ENCODE data around the gene ATP12A.
A peak's percentile ranks its signal among the peaks of the same experiment; 100 is the strongest.

ATP12A gene

GRCh38 chr13:24680258-24680920 lies at the start of gene ATP12A:
ATP12A (plus strand) TSS chr13:24680408; CDS start chr13:24680744, 336 bp downstream.
- Histone ChIP-seq H3K4me1 (ENCODE audit: control insufficient read depth, insufficient read depth, low read length) (peaks cover 13% of the 10 kb centered on the region), H3K27ac (ENCODE audit: low read depth, low read length) (no peak within 1 kb of the TSS), H3K27me3 (ENCODE audit: control insufficient read depth, insufficient read depth, low read length) (peaks cover 32% of the 10 kb centered on the region), H3K9me3 (ENCODE audit: control insufficient read depth, insufficient read depth, low read length) (no peaks in the 10 kb centered on the region), H3K9ac (ENCODE audit: low read depth, low read length) (no peak within 1 kb of the TSS; the same call in 1 of the 2 replicates), H3K4me3 (ENCODE audit: low read depth, low read length) (peak within 1 kb of the TSS; percentile 69), H3K36me3 (ENCODE audit: control insufficient read depth, insufficient read depth, low read length) (no peaks in the 10 kb centered on the region)

- Histone ChIP-seq H3K27ac (ENCODE audit: low read depth, low read length) (no peak overlapping the region), H3K27me3 (ENCODE audit: control insufficient read depth, insufficient read depth, low read length) (peaks cover 4% of the 10 kb centered on the region; the same call in 1 of the 2 replicates), H3K36me3 (ENCODE audit: control insufficient read depth, insufficient read depth, low read length) (no peaks in the 10 kb centered on the region), H3K4me1 (ENCODE audit: control insufficient read depth, insufficient read depth, low read length) (peaks cover 13% of the 10 kb centered on the region), H3K4me3 (ENCODE audit: low read depth, low read length) (no peak overlapping the region), H3K9ac (ENCODE audit: low read depth, low read length) (no peak overlapping the region), H3K9me3 (ENCODE audit: control insufficient read depth, insufficient read depth, low read length) (no peaks in the 10 kb centered on the region)
Observed at GRCh38 chr13:24630851-24631620, 49.2 kb upstream of the ATP12A start.

GRCh38 chr13:24631922-24632321 lies 48.3 kb upstream of the ATP12A start:
- H3K36me3 ChIP-seq (ENCODE audit: control insufficient read depth, insufficient read depth, low read length): no peaks in the 10 kb centered on the region
- H3K27ac ChIP-seq (ENCODE audit: low read depth, low read length): no peak overlapping the region
- peaks cover 4% of the 10 kb centered on the region; the same call in 1 of the 2 replicates for H3K27me3 ChIP-seq (ENCODE audit: control insufficient read depth, insufficient read depth, low read length)
- H3K9ac ChIP-seq (ENCODE audit: low read depth, low read length): no peak overlapping the region
- H3K9me3 ChIP-seq (ENCODE audit: control insufficient read depth, insufficient read depth, low read length): no peaks in the 10 kb centered on the region
- no peak overlapping the region for H3K4me3 ChIP-seq (ENCODE audit: low read depth, low read length)
- peaks cover 13% of the 10 kb centered on the region for H3K4me1 ChIP-seq (ENCODE audit: control insufficient read depth, insufficient read depth, low read length)

GRCh38 chr13:24632382-24633121 lies 47.7 kb upstream of the ATP12A start:
- Histone ChIP-seq H3K9me3 (ENCODE audit: control insufficient read depth, insufficient read depth, low read length) (no peaks in the 10 kb centered on the region), H3K27ac (ENCODE audit: low read depth, low read length) (no peak overlapping the region)

GRCh38 chr13:24636776-24637175 lies 43.4 kb upstream of the ATP12A start:
- H3K4me1 ChIP-seq (ENCODE audit: control insufficient read depth, insufficient read depth, low read length): no peaks in the 10 kb centered on the region
- no peaks in the 10 kb centered on the region for H3K27me3 ChIP-seq (ENCODE audit: control insufficient read depth, insufficient read depth, low read length)
- no peak overlapping the region for H3K27ac ChIP-seq (ENCODE audit: low read depth, low read length)
- H3K9ac ChIP-seq (ENCODE audit: low read depth, low read length): no peak overlapping the region
- no peaks in the 10 kb centered on the region for H3K9me3 ChIP-seq (ENCODE audit: control insufficient read depth, insufficient read depth, low read length)
- no peak overlapping the region for H3K4me3 ChIP-seq (ENCODE audit: low read depth, low read length)
- no peaks in the 10 kb centered on the region for H3K36me3 ChIP-seq (ENCODE audit: control insufficient read depth, insufficient read depth, low read length)

More at GRCh38 chr13:24632382-24633121, 47.7 kb upstream of the ATP12A start:
- H3K36me3 ChIP-seq (ENCODE audit: control insufficient read depth, insufficient read depth, low read length): no peaks in the 10 kb centered on the region
- H3K4me3 ChIP-seq (ENCODE audit: low read depth, low read length): no peak overlapping the region
- no peak overlapping the region for H3K9ac ChIP-seq (ENCODE audit: low read depth, low read length)
- peaks cover 4% of the 10 kb centered on the region; the same call in 1 of the 2 replicates for H3K27me3 ChIP-seq (ENCODE audit: control insufficient read depth, insufficient read depth, low read length)
- H3K4me1 ChIP-seq (ENCODE audit: control insufficient read depth, insufficient read depth, low read length): peaks cover 10% of the 10 kb centered on the region

- Histone ChIP-seq H3K4me3 (ENCODE audit: low read depth, low read length) (no peak overlapping the region), H3K27ac (ENCODE audit: low read depth, low read length) (no peak overlapping the region), H3K9ac (ENCODE audit: low read depth, low read length) (no peak overlapping the region), H3K9me3 (ENCODE audit: control insufficient read depth, insufficient read depth, low read length) (no peaks in the 10 kb centered on the region), H3K36me3 (ENCODE audit: control insufficient read depth, insufficient read depth, low read length) (no peaks in the 10 kb centered on the region), H3K4me1 (ENCODE audit: control insufficient read depth, insufficient read depth, low read length) (no peaks in the 10 kb centered on the region), H3K27me3 (ENCODE audit: control insufficient read depth, insufficient read depth, low read length) (no peaks in the 10 kb centered on the region)
Observed at GRCh38 chr13:24638096-24638495, 42.1 kb upstream of the ATP12A start.

GRCh38 chr13:24640752-24641151 lies 39.5 kb upstream of the ATP12A start:
- Histone ChIP-seq H3K4me1 (ENCODE audit: control insufficient read depth, insufficient read depth, low read length) (no peaks in the 10 kb centered on the region), H3K36me3 (ENCODE audit: control insufficient read depth, insufficient read depth, low read length) (no peaks in the 10 kb centered on the region), H3K9ac (ENCODE audit: low read depth, low read length) (no peak overlapping the region), H3K9me3 (ENCODE audit: control insufficient read depth, insufficient read depth, low read length) (no peaks in the 10 kb centered on the region), H3K4me3 (ENCODE audit: low read depth, low read length) (no peak overlapping the region), H3K27me3 (ENCODE audit: control insufficient read depth, insufficient read depth, low read length) (no peaks in the 10 kb centered on the region), H3K27ac (ENCODE audit: low read depth, low read length) (no peak overlapping the region)

- Histone ChIP-seq H3K27me3 (ENCODE audit: control insufficient read depth, insufficient read depth, low read length) (no peaks in the 10 kb centered on the region), H3K4me3 (ENCODE audit: low read depth, low read length) (no peak overlapping the region), H3K9ac (ENCODE audit: low read depth, low read length) (no peak overlapping the region), H3K9me3 (ENCODE audit: control insufficient read depth, insufficient read depth, low read length) (no peaks in the 10 kb centered on the region), H3K4me1 (ENCODE audit: control insufficient read depth, insufficient read depth, low read length) (no peaks in the 10 kb centered on the region), H3K36me3 (ENCODE audit: control insufficient read depth, insufficient read depth, low read length) (no peaks in the 10 kb centered on the region), H3K27ac (ENCODE audit: low read depth, low read length) (no peak overlapping the region)
Observed at GRCh38 chr13:24642219-24642618, 38.0 kb upstream of the ATP12A start.

- Histone ChIP-seq H3K4me1 (ENCODE audit: control insufficient read depth, insufficient read depth, low read length) (no peaks in the 10 kb centered on the region), H3K27me3 (ENCODE audit: control insufficient read depth, insufficient read depth, low read length) (no peaks in the 10 kb centered on the region), H3K4me3 (ENCODE audit: low read depth, low read length) (no peak overlapping the region), H3K9me3 (ENCODE audit: control insufficient read depth, insufficient read depth, low read length) (no peaks in the 10 kb centered on the region), H3K36me3 (ENCODE audit: control insufficient read depth, insufficient read depth, low read length) (no peaks in the 10 kb centered on the region), H3K27ac (ENCODE audit: low read depth, low read length) (no peak overlapping the region), H3K9ac (ENCODE audit: low read depth, low read length) (no peak overlapping the region)
Observed at GRCh38 chr13:24644036-24644435, 36.2 kb upstream of the ATP12A start.

- no peak overlapping the region for H3K9ac ChIP-seq (ENCODE audit: low read depth, low read length)
- H3K4me1 ChIP-seq (ENCODE audit: control insufficient read depth, insufficient read depth, low read length): no peaks in the 10 kb centered on the region
- H3K4me3 ChIP-seq (ENCODE audit: low read depth, low read length): no peak overlapping the region
- H3K9me3 ChIP-seq (ENCODE audit: control insufficient read depth, insufficient read depth, low read length): no peaks in the 10 kb centered on the region
- H3K27ac ChIP-seq (ENCODE audit: low read depth, low read length): no peak overlapping the region
- H3K36me3 ChIP-seq (ENCODE audit: control insufficient read depth, insufficient read depth, low read length): no peaks in the 10 kb centered on the region
- H3K27me3 ChIP-seq (ENCODE audit: control insufficient read depth, insufficient read depth, low read length): no peaks in the 10 kb centered on the region
Observed at GRCh38 chr13:24648271-24648670, 31.9 kb upstream of the ATP12A start.
